OCI-LY7 (cell line): Measurements from ENCODE around the gene TRMT61B. TPM values are rescaled to one million over a fixed set of nuclear protein-coding genes. Genes with fewer than 3 reads are reported as not detected.

ENCODE experiments used
- BruUV-seq: library from RNA; stranded (reverse); fragments of 400-500 nt; replicated peaks from 2 replicates; lab custom pipeline; 2021; lab: Mats Ljungman, UMichigan
- CTCF ChIA-PET: fragments of 300-600 bp; sonication (Branson Sonifier 250); formaldehyde crosslinking; loops from one replicate; lab custom pipeline; 2022; ENCODE audit warnings: antibody characterized with exemption; ENCODE audit not compliant: unreplicated experiment; lab: Charles Lee
- POLR2A ChIA-PET: fragments of 300-600 bp; sonication (Branson Sonifier 250); formaldehyde crosslinking; loops from one replicate; lab custom pipeline; 2022; ENCODE audit warnings: antibody characterized with exemption; lab: Charles Lee
- DNase-seq: peaks from one replicate; pipeline ENCODE4 v3.0.0-alpha.2; 2015; ENCODE audit warnings: low spot score
- H2AFZ ChIP-seq: fragments of 200-600 bp; sonication (generic), shearing (Covaris generic); 2 replicates; pipeline ENCODE4 v1.6.1; 2014; ENCODE audit warnings: mild to moderate bottlenecking, antibody characterized with exemption, low read length, moderate library complexity
- H3K27ac ChIP-seq: fragments of 200-600 bp; sonication (generic); 2 replicates; pipeline ENCODE4 v1.5.1; 2014; ENCODE audit warnings: mixed run types, low read depth, mild to moderate bottlenecking, moderate library complexity, low read length, inconsistent platforms; ENCODE audit not compliant: poor library complexity, severe bottlenecking
- H3K36me3 ChIP-seq: fragments of 200-600 bp; sonication (generic); 2 replicates; pipeline ENCODE4 v1.6.1; 2014; ENCODE audit warnings: mild to moderate bottlenecking, antibody characterized with exemption, low read length, moderate library complexity, mixed read lengths; ENCODE audit not compliant: insufficient read depth
- H3K4me1 ChIP-seq: fragments of 200-600 bp; sonication (generic); 2 replicates; pipeline ENCODE4 v1.5.1; 2014; ENCODE audit warnings: mild to moderate bottlenecking, low read length; ENCODE audit not compliant: insufficient read depth, poor library complexity, severe bottlenecking
- H3K4me2 ChIP-seq: fragments of 200-600 bp; sonication (generic); 2 replicates; pipeline ENCODE4 v1.6.1; 2014; ENCODE audit warnings: mild to moderate bottlenecking, low read length
- H3K4me3 ChIP-seq: fragments of 200-600 bp; sonication (generic); 2 replicates; pipeline ENCODE4 v1.5.1; 2014; ENCODE audit warnings: mild to moderate bottlenecking, low read depth, low read length; ENCODE audit not compliant: poor library complexity, severe bottlenecking
- H3K79me2 ChIP-seq: fragments of 200-600 bp; sonication (generic); 2 replicates; pipeline ENCODE4 v1.6.1; 2016; ENCODE audit warnings: low read depth, mild to moderate bottlenecking, low read length, moderate library complexity, mixed read lengths; ENCODE audit not compliant: insufficient read depth
- H3K9me2 ChIP-seq: fragments of 200-600 bp; sonication (generic); 2 replicates; pipeline ENCODE4 v1.6.1; 2016; ENCODE audit warnings: mild to moderate bottlenecking, low read length, mixed read lengths; ENCODE audit not compliant: insufficient read depth
- H3K9me3 ChIP-seq: fragments of 200-600 bp; sonication (generic); 2 replicates; pipeline ENCODE4 v1.6.1; 2014; ENCODE audit warnings: mild to moderate bottlenecking, mixed run types, low read length, mixed read lengths
- H4K20me1 ChIP-seq: fragments of 200-600 bp; sonication (generic); 2 replicates; pipeline ENCODE4 v1.6.1; 2014; ENCODE audit warnings: mild to moderate bottlenecking, antibody characterized with exemption, low read length, moderate library complexity, mixed read lengths; ENCODE audit not compliant: insufficient read depth
- EZH2phosphoT487 ChIP-seq: fragments of 200-600 bp; sonication (generic); IDR thresholded peaks from 2 replicates; pipeline ENCODE4 v1.6.1; 2018; ENCODE audit warnings: low read depth, borderline replicate concordance, mild to moderate bottlenecking, mixed run types, antibody characterized with exemption, low read length, moderate library complexity, mixed read lengths
- intact Hi-C: fragments of 100-400 bp; cut with micrococcal nuclease; formaldehyde crosslinking; loops from one replicate; pipeline ENCODE4 v1.10.0; 2022; ENCODE audit not compliant: unreplicated experiment
- total RNA-seq, 2 experiments: library from RNA; depleted of rRNA in 1 of 2; stranded (reverse); fragments of >200 nt in 1 of 2; shearing (Covaris generic) in 1 of 2; gene quantifications; 2 replicates each; pipeline ENCODE4 v1.2.3, GENCODE V29; 2014 to 2022
- TF ChIP-seq, protein P1 (sequence below): fragments of 200-600 bp; sonication (generic); conservative IDR thresholded peaks from 2 replicates; pipeline ENCODE4 v1.5.1; 2014; ENCODE audit warnings: mild to moderate bottlenecking, antibody characterized with exemption, low read length, moderate library complexity, mixed read lengths

TRMT61B gene
- total RNA-seq, 2 experiments from 2014 or later: 17.8 to 22.7 TPM

GRCh38 chr2:28835781-28836180, 34.3 kb downstream of the TRMT61B start:
- DNase-seq: no peak
- no peaks in the 10 kb centered on the region for H3K79me2 ChIP-seq
- ChIA-PET POLR2A (interaction anchor here (1.3 kb wide), 1 partner anchor 15 kb away, joined by 7 read pairs; no protein-coding TSS in a partner anchor), CTCF (no interaction called here)
- intact Hi-C loops: no loop called here
- no peak for TF ChIP-seq EZH2phosphoT487
- TF ChIP-seq, protein P1, sequence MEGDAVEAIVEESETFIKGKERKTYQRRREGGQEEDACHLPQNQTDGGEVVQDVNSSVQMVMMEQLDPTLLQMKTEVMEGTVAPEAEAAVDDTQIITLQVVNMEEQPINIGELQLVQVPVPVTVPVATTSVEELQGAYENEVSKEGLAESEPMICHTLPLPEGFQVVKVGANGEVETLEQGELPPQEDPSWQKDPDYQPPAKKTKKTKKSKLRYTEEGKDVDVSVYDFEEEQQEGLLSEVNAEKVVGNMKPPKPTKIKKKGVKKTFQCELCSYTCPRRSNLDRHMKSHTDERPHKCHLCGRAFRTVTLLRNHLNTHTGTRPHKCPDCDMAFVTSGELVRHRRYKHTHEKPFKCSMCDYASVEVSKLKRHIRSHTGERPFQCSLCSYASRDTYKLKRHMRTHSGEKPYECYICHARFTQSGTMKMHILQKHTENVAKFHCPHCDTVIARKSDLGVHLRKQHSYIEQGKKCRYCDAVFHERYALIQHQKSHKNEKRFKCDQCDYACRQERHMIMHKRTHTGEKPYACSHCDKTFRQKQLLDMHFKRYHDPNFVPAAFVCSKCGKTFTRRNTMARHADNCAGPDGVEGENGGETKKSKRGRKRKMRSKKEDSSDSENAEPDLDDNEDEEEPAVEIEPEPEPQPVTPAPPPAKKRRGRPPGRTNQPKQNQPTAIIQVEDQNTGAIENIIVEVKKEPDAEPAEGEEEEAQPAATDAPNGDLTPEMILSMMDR: no peak
- H3K4me3 ChIP-seq: no peak overlapping the region
- no peaks in the 10 kb centered on the region for H3K4me1 ChIP-seq
- no peaks in the 10 kb centered on the region for H3K9me3 ChIP-seq
- no peak overlapping the region for H3K27ac ChIP-seq
- no peaks in the 10 kb centered on the region for H4K20me1 ChIP-seq
- BruUV-seq: no TSS peak
- no peak overlapping the region for H3K4me2 ChIP-seq
- H3K9me2 ChIP-seq: no peaks in the 10 kb centered on the region
- no peak overlapping the region for H2AFZ ChIP-seq
- no peaks in the 10 kb centered on the region for H3K36me3 ChIP-seq

DNA sequence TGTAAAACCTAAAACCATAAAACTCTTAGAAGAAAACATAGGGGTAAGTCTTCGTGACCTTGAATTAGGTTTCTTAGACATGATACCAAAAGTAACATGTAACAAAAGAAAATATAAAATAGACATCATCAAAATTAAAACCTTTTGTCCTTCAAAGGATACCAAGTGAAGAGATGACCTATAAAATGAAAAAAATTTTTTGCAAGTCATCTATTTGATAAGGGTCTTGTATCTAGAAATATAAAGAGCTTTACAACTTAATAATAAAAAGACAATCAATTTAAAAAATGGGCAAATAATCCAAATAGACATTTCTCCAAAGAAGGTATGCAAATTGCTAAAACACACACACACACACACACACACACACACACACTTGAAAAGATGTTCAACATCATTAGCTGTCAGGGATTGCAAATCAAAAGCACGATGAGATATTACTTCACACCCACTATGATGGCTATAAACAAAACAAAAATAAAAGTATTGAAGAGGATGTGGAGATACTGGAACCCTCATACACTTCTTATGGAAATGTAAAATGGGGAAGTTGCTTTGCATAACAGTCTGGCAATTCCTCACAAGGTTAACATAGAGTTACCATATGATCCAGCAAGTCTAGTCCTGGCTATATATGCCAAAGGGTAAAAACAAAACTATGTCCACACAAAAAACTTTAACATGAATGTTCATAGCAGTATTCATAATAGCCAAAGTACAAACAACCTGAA, 36.2 kb downstream of the TRMT61B start:
- Histone ChIP-seq H2AFZ (no peak overlapping the region), H3K79me2 (no peaks in the 10 kb centered on the region), H3K27ac (no peak overlapping the region), H3K4me2 (no peak overlapping the region), H4K20me1 (no peaks in the 10 kb centered on the region), H3K9me2 (no peaks in the 10 kb centered on the region), H3K9me3 (no peaks in the 10 kb centered on the region), H3K4me1 (no peaks in the 10 kb centered on the region), H3K36me3 (no peaks in the 10 kb centered on the region), H3K4me3 (no peak overlapping the region)
- BruUV-seq: no TSS peak
- no peak for TF ChIP-seq EZH2phosphoT487
- TF ChIP-seq, protein P1: no peak
- intact Hi-C loops: no loop called here
- ChIA-PET CTCF (no interaction called here), POLR2A (interaction anchor here (0.7 kb wide), 1 partner anchor 196 kb away, joined by 9 read pairs; no protein-coding TSS in a partner anchor)
- DNase-seq: no peak

DNA sequence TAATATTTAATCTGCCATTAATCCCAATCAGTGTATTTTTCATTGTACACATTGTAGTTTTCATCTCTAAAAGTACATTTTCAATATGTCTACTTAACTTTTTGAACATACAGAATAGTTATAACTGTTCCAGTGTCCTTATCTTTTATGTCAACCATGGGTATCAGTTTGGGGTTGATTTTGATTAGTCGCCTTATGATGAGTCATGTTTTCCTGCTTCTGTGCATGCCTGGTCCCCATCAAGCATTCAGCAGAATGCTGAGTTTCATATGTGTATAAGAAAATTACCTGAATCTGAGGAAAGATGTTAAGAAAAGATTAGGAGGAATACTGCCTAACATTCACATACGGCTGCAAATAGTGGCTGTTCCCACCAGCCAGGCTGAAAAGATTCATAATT, 41.7 kb downstream of the TRMT61B start:
- no TSS peak for BruUV-seq
- Histone ChIP-seq H3K9me2 (no peaks in the 10 kb centered on the region), H3K4me1 (no peaks in the 10 kb centered on the region), H3K4me2 (no peak overlapping the region), H2AFZ (no peak overlapping the region), H3K79me2 (no peaks in the 10 kb centered on the region), H4K20me1 (no peaks in the 10 kb centered on the region), H3K27ac (no peak overlapping the region), H3K9me3 (no peaks in the 10 kb centered on the region), H3K36me3 (no peaks in the 10 kb centered on the region), H3K4me3 (no peak overlapping the region)
- ChIA-PET CTCF (no interaction called here), POLR2A (no interaction called here)
- no peak for TF ChIP-seq EZH2phosphoT487
- TF ChIP-seq, protein P1: no peak
- no peak for DNase-seq
- intact Hi-C loops: no loop called here
